Measurements from ENCODE around the gene TIMM17B. TPM values are rescaled to one million over a fixed set of nuclear protein-coding genes. Genes with fewer than 3 reads are reported as not detected.
"Not testable (repeated sequence)": the region's sequence is repeated elsewhere in the genome, so short reads cannot be mapped to it uniquely, and the experiment has no call there.

TIMM17B gene
- polyA plus RNA-seq, 4 donors = 38.7 to 58.2 (median 40.4) TPM

- peak in 1 of 4 donors; percentile 43 for DNase-seq (ENCODE audit: low read depth in 4 of 4, low spot score in 3 of 4)
These were observed 377 bp downstream of the TIMM17B start for GRCh38 chrX:48897157-48897624.

GRCh38 chrX:48896611-48897011 is 957 bp downstream of the TIMM17B start:
- no peak for DNase-seq (ENCODE audit: low read depth in 4 of 4, low spot score in 3 of 4)

DNA sequence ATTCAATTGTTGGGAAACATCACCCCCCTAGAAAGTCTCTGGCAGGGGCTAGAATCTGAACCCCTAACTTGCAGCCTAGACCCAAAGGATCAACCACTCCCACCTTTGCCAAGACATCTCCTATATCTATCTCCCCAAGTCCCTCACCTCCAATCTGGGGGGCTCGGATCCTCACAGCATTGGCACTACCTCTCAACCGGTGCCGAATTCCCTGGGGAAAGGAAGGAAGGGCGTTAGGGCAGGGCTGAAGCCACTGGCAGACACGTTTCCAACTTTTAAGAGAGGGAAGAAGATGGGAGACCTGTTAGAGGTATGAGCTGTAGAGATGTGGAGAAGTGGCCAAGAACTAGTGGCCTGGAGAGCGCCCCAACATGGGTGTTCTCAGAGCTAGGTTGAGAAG is 2.7 kb downstream of the TIMM17B start:
- no peak for DNase-seq (ENCODE audit: low read depth in 4 of 4, low spot score in 3 of 4)

- no peak for DNase-seq (ENCODE audit: low read depth in 4 of 4, low spot score in 3 of 4)
These were observed 3.8 kb downstream of the TIMM17B start for GRCh38 chrX:48893556-48894348.

- DNase-seq (ENCODE audit: low read depth in 4 of 4, low spot score in 3 of 4) = no peak
These were observed 4.7 kb downstream of the TIMM17B start for GRCh38 chrX:48892896-48893295.

DNA sequence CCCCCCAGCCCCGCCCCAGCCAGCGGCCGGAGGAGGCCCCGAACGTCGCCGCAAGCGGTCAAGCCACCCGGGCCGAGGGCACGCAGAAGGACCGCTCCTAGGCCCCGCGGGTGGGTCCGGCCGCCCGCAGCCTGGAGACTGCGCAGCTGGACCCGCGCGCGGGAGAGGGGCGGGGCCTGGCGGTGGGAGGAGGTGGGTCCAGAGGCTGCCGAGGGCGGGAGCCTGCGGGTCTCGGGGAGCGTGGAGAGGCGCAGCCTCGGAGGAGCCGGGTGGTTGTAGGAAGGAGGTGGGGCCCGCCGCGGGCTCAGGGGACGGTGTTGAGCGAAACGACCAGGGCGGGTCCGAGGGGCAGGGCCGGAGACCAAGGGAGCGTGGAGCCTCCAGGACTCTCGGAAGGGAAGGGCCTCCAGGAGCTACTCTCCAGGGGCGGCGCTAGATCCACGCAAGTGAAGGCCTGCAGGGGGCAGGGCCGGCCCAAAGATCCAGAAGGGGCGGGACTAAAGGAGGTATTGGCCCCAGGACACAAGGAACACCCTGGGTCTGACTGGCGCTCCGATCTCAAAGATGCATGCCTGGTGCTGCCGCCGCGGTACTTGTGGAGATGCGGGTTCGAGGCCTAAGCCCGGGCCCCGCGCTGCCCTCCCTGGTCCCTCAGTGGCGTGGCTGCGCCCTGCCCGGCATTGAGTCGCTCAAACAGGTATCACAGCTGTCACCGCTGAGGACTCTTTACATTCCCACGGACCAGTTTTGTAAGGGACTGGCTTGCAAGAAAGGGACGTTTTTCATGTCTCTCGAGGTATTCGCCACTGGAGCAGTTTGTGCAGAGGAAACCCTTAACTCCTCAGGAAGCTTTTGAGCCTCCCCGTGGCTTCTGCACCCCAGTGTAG is 5.9 kb downstream of the TIMM17B start:
- peak in 3 of 4 donors; percentile 57 to 74 (median 59) for DNase-seq (ENCODE audit: low read depth in 4 of 4, low spot score in 3 of 4)

GRCh38 chrX:48890934-48891401 is 6.6 kb downstream of the TIMM17B start:
- no peak for DNase-seq (ENCODE audit: low read depth in 4 of 4, low spot score in 3 of 4)

GRCh38 chrX:48890296-48890925 is 7.2 kb downstream of the TIMM17B start:
- DNase-seq (ENCODE audit: low read depth in 4 of 4, low spot score in 3 of 4) = no peak

GRCh38 chrX:48886586-48886985 is 11.0 kb downstream of the TIMM17B start:
- DNase-seq (ENCODE audit: low read depth in 4 of 4, low spot score in 3 of 4) = not testable (repeated sequence)

DNA sequence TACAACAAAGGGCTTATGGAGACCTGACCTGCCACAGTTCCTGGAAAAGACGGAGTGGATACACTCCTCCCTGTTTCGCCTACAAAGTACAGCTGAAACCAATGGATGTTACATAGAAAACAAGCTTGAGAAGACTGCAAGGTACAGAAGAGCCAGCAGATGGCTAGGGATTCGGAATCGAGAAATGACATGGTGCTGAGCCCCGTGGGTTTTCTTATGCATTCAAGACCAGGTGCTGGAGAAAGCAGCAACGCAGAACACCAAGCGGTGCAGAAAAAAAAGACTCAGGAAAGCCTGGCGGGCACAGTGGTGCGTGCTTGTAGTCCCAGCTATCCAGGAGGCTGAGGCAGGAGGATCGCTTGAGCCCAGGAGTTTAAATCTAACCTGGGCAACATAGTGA is 13.8 kb downstream of the TIMM17B start:
- DNase-seq (ENCODE audit: low read depth in 4 of 4, low spot score in 3 of 4) = no peak

DNA sequence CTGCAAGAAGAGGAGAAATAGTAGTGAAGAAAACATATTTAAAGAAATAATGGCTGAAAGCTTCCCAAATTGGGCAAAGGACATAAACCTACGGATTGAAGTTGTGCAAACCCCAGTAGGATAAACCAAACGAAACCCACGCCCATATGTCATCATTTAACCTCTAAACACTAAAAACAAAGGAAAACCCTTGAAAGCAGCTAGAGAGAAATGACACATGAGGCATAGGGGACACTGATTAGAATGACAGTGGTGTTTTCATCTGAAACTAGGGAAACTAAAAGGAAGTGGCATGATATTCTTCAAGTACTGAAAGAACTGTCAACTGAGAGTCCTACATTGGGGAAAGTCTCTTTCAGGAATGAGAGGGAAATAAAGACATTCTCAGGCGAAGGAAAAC is 20.6 kb downstream of the TIMM17B start:
- DNase-seq (ENCODE audit: low read depth in 4 of 4, low spot score in 3 of 4) = not testable (repeated sequence)

DNA sequence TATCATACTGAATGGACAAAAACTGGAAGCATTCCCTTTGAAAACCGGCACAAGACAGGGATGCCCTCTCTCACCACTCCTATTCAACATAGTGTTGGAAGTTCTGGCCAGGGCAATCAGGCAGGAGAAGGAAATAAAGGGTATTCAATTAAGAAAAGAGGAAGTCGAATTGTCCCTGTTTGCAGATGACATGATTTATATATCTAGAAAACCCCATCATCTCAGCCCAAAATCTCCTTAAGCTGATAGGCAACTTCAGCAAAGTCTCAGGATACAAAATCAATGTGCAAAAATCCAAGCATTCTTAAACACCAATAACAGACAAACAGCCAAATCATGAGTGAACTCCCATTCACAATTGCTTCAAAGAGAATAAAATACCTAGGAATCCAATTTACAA is 25.6 kb downstream of the TIMM17B start:
- DNase-seq (ENCODE audit: low read depth in 4 of 4, low spot score in 3 of 4) = not testable (repeated sequence)

GRCh38 chrX:48864210-48864609 is 33.4 kb downstream of the TIMM17B start:
- no peak for DNase-seq (ENCODE audit: low read depth in 4 of 4, low spot score in 3 of 4)

GRCh38 chrX:48854898-48855297 is 42.7 kb downstream of the TIMM17B start:
- no peak for DNase-seq (ENCODE audit: low read depth in 4 of 4, low spot score in 3 of 4)

DNA sequence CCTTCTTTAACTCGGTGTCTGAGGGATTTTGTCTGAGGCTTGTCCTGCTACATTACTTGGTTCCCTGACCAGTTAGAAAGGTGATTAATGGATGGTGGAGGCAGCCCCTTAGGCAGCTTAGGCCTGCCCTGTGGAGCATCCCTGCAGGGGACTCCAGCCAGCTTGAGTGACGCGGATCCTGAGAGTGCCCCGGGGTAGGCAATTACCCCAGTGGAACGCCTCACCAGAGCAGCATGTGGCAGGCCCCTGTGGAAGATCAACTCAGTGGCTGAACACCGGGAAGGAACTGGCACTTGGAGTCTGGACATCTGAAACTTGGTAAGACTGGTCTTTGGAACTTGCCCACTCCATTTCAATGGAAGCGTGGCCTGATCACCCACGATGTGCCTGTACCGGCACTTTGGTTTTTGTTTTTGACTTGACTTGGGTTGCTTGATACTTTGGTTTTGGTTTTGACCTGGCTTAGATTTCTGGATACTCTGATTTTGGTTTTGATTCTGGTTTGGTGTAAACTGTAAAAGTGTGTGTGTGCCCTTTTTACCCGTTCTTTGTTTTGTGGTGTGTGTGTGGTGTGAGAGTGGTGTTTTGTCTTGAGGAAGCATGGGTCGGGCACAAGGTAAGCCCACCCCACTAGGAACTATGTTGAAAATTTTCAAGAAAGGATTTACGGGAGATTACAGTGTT is 43.3 kb downstream of the TIMM17B start:
- not testable (repeated sequence) for DNase-seq (ENCODE audit: low read depth in 4 of 4, low spot score in 3 of 4)

- not testable (repeated sequence) for DNase-seq (ENCODE audit: low read depth in 4 of 4, low spot score in 3 of 4)
These were observed 44.1 kb downstream of the TIMM17B start for GRCh38 chrX:48853494-48853893.

DNA sequence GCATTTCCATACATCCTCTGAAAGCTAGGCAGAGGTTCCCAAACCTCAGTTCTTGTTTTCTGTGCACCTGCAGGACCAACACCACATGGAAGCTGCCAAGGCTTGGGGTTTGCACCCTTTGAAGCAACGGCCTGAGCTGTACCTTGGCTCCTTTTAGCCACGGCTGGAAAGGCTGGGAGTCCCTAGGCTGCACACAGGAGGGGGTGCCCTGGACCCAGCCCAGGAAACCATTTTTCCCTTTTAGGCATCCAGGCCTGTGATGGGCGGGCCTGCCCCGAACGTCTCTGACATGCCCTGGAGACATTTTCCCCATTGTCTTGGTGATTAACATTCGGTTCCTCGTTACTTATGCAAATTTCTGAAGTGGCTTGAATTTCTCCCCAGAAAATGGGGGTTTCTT is 44.7 kb downstream of the TIMM17B start:
- DNase-seq (ENCODE audit: low read depth in 4 of 4, low spot score in 3 of 4) = no peak

DNA sequence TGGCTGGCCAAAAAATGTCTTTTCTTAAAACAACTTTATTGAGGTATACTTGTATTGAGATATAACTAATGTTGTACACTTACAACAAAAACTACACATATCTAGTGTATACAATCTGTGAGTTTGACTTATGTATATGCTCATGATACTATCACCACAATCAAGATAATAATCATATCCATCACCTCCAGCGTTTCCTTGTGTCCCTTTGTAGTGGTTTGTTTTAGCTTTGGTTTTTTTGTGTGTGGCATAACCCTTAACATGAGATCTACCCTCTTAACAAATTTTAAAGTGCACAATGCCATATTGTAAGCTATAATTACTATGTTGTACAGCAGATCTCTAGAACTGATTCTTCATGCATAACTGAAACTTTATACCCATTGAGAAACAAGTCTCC is 48.7 kb downstream of the TIMM17B start:
- DNase-seq (ENCODE audit: low read depth in 4 of 4, low spot score in 3 of 4) = no peak
